Dermis microvascular lymphatic vessel endothelial cell (primary cell): Measurements from ENCODE around the gene SMPD4. TPM values are rescaled to one million over a fixed set of nuclear protein-coding genes. Genes with fewer than 3 reads are reported as not detected.
"Not testable (repeated sequence)": the region's sequence is repeated elsewhere in the genome, so short reads cannot be mapped to it uniquely, and the experiment has no call there.

ENCODE experiments used
- DNase-seq, 2 donors: peaks; one replicate each; pipeline versions ENCODE4 v3.0.0 to v3.0.0-alpha.2; 2010; ENCODE audit warnings: low read depth in 2 of 2
- total RNA-seq: library from RNA; depleted of rRNA; stranded (reverse); fragments of >200 nt; gene quantifications from 2 replicates; pipeline ENCODE4 v1.2.1, GENCODE V29; 2014

SMPD4 gene
- total RNA-seq, 1 donor from 2014 or later, result 10.4 TPM

DNA sequence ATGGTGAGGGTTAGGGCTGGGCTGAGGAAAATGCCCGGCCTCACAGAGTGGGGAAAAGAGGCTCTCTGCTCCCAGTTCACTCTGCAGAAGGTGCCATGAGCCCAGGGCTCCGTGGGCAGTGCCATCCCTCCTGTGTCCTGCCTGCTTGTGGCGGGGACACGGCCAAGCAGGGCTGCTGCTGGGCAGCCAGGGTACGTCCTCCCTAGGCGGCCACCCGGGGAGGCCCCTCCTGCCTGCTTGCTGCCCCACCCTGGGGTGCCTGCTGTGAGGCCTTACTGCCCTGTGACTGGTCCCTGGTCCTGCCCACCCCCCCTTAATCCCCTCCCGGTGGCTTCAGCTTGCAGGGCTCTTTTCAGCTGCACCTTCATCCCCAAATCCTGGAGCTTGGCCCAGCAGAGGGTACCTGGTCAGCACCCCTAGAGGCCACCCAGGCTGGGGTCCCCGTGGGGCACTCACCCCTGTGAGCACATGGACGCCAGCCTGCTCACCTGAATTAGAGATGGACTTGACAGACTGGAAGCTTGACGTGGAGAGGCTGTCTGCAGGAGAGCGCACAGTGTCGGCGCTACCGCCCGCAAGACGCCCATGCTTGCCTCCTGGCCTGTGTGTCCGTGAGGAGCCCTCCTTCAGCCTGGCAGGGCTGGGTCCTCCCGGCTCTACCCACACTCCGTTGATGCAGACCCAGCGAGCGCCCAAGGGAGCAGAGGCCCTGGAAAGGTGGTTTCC is 39.6 kb downstream of the SMPD4 start:
- not testable (repeated sequence) for DNase-seq

DNA sequence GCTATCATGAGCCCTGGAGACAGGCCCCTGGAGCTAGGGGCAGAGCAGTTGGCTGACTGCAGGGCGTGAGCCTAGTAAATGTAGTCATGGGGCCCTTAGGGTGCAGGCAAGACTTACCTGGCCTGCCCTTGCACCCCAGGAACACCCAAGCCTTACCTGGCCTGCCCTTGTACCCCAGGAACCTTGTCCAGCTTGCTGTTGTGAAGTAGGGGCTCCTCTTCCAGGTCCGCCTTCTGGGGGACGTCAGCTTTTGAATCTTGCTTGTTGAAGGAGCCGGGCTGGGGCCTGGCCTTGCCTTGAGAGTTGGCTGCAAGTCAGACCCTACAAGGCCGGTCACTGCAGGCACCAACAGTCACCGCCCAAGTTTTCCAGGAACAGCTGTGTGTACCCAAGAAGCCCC is 40.4 kb downstream of the SMPD4 start:
- not testable (repeated sequence) for DNase-seq

DNA sequence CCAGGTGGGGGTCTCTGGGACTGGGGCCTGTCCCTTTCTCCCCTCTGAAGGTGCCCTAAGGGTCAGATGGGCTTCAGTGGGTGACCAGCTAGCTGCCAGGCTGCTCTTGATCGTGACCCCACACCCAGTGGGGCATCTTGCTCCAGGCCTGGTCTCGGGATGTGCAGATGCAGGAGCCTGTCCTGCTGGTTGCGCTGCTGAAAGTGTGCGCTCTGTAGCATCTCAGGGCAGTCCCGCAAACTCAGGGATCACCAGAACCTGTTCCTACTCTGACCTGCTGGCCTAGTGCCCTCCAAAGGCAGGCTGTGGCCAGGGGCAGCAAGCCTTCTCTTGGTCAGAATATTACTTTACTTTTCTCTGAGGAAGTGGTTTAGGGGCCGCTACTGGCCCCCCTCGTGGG is 40.9 kb downstream of the SMPD4 start:
- DNase-seq, result not testable (repeated sequence)

DNA sequence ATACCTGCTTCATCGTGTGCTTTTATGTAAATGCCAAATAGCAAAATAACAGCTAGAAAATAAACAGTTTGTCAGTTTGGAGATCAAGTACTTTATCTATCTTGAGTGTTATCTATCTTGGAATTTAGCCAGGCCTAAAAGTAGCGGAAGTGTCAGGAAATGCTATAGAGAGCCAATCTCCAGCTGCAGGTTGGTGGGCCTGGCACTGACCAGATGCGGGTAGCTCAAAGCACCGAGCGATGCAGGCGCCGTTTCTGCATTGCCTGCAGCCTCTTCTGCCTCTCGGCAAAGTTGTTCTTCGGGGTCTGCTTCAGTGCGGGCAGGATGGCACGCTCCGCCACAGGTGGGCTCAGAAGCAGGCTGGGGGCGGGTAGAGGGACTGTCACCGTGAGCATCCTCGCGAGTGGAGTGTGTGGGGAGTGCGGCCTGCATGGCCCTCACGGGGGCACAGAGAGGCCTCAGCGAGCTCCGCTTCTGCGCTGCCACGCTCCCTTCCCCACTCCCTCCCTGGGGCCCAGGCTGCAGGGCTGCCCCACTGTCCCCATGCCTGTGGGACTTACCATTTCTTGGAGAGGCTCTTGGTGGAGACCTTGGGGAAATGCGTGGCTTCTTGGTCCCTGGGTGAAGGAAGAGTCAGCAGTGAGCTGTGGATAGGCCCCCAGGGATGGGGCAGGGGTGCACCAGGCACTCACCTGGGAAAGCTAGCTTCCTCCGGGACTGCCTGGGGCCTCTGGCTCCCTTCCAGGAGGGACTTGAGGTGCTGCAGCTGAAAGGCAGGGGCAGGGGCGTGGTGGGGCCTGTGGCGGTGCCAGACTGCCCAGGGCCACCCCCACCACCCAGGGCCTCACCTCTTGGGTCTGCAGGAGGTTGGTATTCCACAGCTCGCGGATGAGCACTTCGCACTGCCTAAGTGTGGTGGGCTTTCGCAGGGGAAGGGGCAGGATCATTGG is 41.8 kb downstream of the SMPD4 start:
- DNase-seq, result not testable (repeated sequence)

DNA sequence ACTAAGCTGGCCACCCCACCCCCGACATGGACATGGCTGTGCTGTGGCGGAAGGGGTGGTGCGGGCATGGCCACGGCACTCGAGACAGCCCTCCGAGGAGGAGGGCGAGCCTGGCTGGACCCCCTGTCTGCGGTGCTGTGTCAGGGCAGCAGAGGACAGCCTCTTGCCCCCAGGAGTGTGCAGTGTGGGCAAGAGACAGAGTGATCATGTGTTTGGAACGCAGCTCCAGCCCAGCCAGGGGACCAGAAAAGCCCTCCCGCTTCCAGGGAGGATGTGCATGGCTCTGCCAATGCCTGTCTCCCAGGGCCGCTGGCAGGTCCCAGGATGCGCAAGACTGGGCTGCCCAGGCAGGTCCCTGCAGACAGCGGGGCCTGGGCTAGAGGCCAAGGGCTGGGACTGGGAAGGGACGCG is 42.6 kb downstream of the SMPD4 start:
- not testable (repeated sequence) for DNase-seq

DNA sequence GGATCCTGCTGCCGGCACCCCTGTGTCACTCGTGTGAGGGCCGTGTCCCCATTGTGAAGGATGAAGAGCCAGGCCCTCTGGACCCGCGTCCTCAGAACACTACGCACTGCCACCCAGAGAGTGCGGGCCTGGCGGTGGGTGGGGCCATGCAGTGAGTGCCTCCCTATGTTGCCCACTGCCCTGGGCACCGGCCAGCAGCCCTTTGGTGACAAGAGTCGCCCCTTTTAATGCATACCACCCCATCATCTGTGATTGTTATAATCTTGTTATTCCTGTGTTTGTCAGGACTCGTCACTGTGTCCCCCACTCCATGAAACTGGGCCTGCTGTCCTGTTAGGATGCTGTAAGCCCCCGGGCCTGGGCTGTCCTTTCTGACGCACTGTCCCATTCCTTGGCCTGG is 43.1 kb downstream of the SMPD4 start:
- DNase-seq, result not testable (repeated sequence)

DNA sequence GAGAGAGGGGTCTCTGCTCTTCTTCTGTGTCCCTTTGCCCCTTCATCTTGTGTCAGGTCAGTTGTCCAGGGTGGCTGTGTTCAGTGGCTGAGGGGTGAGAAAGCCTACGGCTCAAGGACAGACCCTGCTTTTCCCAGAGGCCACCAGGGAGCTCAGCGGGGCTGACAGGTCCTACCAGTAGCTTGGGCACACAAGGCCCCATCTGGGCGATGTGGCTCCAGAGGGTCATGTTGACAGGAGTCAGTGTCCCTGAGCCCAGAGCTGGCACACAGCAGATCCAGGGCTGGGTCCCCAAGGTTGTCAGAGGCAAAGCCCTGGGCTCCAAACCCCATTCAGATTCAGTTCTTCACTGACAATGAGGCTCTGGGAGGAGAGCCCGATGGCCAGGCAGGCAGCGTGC is 44.3 kb downstream of the SMPD4 start:
- not testable (repeated sequence) for DNase-seq

DNA sequence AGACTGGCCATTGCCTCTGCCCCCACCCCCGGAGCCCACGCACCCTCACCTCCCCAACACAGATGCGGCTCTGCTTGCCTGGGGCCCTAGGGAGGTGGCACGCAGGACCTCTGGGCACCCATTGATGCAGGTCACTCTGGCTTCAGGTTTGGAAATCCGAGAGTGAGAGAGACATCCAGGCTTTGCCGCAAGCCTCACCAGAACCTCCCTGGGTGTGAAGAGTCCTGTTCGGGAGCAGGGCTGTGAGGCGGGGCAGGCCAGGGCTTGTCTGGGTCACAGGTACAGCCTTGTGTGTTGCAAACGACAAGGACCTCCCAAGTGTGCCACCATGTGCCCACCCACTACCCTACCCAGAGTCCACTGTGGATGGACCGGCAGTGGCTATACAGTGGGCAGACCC is 44.9 kb downstream of the SMPD4 start:
- not testable (repeated sequence) for DNase-seq

DNA sequence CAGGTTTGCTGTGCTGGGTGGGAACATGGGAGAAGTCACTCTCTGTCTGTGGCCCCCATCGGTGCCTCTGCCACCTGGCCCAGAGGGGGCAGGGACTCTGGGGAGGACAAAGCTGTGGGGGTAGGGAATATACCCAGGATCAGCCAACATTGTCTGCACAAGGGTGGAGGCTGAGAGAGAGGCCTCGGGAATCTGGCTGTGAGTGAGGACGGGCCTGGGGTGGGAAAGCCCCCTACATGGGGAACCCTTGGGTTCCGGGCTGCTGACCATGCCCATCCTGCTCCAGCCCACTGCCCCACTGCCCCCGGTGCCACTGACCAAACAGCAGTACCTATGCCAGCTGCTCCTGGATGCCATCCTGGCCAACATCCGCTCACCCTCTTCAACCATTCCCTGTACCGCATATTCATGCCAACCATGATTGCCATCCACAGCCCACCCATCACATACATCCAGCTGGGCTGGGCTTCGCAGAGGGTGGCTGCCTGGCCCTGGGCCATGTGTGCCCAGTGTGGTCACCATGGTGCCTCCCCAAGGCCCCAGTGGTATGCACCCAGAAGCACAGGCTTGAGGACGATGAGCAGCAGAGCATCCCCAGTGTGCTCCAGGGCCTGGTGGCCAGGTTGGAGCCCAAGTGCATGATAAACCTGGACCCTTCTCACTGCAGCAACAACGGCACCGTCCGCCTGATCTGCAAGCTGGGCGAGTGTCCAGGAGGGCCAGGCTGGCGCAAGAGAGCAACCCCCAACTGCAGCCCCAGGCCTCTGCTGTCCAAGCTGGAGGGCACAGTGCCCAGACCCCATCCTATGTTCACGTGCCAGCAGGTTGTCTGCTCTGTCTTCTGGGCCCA is 45.5 kb downstream of the SMPD4 start:
- no peak for DNase-seq

DNA sequence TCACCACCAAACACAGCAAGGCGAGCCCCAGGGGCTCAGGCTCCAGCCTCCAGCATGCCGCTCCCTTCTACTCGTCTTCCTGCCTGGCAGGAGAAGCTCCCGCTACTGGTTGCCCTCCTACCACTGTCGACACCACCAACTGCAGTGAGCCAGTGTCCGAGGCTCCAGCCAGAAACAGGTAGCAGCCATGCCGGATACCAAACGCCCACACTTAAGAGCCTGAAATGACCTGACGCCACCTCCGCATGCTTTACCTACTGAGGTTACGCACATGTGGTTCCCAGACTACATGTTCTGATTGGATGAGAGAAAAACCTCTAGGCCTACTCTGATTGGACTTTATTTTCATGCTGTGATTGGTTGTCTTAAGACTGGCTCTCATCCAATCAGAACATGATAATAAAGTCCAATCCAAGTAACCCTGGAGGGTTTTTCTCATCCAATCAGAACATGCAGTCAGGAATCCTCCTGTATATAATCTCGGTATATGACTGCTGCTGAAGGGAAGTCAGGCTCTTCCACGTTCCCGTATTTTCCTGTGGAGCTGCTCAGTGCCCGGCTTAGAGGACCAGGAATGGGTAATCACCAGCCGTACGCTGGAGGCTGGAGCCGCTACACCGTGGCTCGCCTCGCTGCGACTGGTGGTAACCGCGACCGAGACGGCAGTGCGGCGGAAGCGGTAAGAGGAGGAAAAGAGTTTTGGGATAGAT is 52.1 kb downstream of the SMPD4 start, which contains the start of gene POTEF:
TSS of gene POTEF (minus strand) at position 103 of the 710 bp plus-strand sequence. CDS start 8,707 bp downstream, outside the sequence.
- not testable (repeated sequence) for DNase-seq

DNA sequence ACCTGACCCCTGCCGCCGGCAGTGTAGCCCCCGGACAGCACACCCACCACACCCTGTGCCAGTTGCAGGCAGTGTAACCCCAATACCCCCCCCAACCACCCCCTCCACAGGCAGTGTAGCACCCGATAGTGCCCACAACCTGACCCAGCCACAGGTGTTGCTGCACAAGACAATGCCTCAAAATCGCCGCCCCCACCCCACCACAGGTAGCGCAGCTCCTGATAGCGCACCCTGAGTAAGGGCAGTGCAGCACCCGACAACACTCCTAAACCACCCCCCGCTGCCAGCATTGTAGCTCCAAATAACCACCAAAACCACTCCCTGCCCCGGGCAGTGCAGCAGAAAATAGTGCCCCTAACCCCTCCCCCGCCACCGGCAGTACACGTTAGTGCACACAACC is 52.9 kb downstream of the SMPD4 start:
- not testable (repeated sequence) for DNase-seq

DNA sequence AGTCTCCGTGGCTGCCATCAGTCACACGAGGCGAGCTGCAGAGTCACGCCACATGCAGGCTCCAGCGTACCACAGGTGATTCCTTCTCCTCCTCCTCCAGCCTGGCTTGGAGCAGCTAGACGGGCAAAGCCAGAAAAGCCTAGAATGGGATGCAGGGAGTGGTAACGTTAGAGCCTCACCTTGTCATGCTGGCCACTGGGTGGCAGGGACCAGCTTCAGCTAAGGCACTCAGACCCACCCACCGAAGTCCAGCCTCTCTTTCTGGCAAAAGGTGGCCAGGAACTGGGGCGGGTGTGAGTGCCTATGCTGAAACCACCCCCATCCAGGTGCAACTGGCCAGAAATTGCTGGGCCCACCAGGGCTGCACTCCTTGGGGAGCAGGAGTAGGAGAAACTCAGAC is 53.7 kb downstream of the SMPD4 start:
- DNase-seq, result not testable (repeated sequence)

DNA sequence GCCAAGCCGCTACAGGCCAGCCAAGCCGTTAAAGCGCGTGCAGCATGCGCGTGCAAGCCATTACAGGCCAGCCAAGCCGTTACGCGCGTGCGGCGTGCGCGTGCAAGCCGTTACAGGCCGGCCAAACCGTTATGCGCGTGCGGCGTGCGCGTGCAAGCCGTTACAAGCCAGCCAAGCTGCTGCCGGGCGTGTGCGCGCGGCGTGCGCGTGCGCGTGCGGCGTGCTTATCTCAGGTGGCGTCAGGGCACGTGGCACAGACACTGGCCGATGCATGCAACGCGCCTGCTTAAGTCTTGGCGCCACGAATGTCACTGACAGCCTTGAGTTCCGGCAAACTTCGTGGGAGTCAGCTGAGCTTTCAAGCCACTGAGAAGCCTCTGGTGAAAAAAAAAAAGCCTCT is 60.5 kb downstream of the SMPD4 start:
- DNase-seq, result not testable (repeated sequence)

DNA sequence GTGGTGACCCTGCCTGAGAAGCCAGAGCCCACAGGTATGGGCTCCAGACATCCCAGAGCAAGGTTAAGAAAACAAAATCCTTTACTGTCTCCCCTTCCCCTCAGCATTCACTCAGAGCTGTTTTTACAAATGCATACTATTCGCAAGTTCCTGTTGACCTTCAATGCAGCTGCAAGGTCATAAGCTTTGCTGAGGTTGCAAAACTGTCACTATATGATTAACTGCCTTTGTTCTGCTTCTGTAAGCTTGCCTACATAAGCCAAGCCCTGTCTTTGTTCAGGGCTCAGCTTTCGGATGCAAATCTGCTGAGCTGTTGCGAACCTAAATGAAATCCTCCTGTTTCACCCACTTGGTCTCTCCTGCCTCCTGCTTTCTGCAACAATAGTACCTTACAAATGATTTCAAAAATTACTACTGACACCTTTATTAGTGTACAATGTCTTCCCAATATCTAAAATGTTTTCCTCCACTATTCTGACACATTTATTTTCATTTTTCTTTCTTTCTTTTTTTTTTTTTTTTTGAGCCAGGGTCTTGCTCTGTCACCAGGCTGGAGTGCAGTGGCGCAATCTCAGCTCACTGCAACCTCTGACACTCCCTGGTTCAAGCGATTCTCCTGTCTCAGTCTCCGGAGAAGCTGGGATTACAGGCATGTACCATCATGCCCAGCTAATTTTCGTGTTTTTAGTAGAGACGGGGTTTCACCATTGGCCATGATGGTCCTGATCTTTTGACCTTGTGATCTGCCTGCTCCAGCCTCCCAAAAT is 78.6 kb downstream of the SMPD4 start:
- peak in 1 of 2 donors; percentile 6 for DNase-seq

Other genes starting within 250 kb of the SMPD4 start
- gene RAB6C, start 201.9 kb downstream of the SMPD4 start, total RNA-seq, result under 0.01 TPM in 1 of 2 replicates, not detected in the other
- 0.13 and 0.25 TPM in 2 replicates for gene POTEF, start 52.4 kb downstream of the SMPD4 start, total RNA-seq
- 0.51 and 0.64 TPM in 2 replicates for gene CCDC74B, start 36.5 kb downstream of the SMPD4 start, total RNA-seq
- 153 and 186 TPM in 2 replicates for gene MZT2B, start 660 bp upstream of the SMPD4 start, total RNA-seq
- gene TUBA3E, start 16.8 kb upstream of the SMPD4 start, total RNA-seq, result not detected in 2 replicates
- gene IMP4, start 161.3 kb upstream of the SMPD4 start, total RNA-seq, result 75.4 and 78.1 TPM in 2 replicates
- 20.0 and 27.4 TPM in 2 replicates for gene PTPN18, start 174.5 kb upstream of the SMPD4 start, total RNA-seq